ENCODE results near the gene KRT80.

The KRT80 gene

GRCh38 chr12:52210186-52210924 is 18.5 kb upstream of the KRT80 start:
- no peak for DNase-seq

DNA sequence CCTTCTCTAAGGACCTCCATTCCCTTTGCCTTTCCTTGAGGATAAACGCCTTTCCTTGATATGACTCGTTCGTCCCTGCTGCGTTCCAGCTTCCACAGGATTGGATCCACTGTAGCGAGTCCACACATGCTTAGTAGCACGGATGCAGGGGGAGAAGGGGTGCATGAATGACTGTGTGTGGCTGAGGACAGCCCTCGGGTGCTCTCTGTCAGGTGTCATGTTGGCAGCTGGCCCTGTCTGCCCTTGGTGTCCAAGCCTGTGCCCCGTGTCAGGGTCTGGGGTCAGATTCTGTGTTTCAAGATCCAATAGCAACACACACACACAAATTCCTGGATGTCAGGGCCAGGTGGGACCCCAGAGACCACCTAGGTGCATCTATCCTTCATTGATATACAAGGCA is 17.5 kb upstream of the KRT80 start:
- DNase-seq = no peak

- DNase-seq = no peak
These were observed 16.8 kb upstream of the KRT80 start for GRCh38 chr12:52208424-52209165.

DNA sequence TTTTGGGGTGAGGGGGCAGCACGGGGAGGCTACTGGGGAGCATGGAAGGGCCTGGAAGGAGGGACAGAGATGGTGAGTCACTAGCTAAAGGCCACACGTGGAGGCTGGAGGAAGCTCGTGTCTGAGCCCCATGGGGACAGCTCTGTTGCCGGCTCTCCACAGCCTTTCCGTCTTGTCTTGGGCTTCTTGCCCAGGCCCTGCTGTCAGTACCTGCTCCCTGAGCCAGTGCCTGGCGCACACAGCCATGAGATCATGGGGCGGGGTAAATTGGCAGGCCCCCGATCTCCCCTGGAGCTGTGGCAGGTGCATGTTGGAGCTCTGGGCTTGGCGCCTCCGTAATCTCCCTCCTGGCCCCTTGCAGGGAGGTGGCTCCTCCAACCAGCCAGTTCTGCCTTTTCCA is 16.1 kb upstream of the KRT80 start:
- no peak for DNase-seq

DNA sequence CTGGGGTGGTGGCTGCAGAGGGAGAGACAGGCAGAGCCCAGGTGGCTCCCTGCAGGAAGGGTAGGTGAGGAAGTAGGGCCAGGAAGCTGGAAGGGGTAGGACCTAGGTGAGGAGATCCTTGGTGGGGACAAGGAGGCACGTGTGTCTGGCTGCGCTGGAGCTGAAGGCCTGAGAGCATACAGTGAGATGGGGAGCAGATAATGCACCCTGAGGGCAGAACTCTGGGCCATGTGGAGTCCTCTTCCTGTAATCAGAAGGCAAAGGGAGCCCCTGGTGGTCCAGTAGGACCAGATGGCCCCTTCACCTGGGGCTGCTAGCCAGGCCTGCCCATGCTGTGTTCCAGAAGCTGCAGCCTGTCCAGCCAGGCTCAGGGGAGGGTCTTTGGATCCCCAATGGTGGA is 15.3 kb upstream of the KRT80 start:
- no peak for DNase-seq

- no peak for DNase-seq
These were observed 14.7 kb upstream of the KRT80 start for GRCh38 chr12:52206304-52207040.

GRCh38 chr12:52205612-52206303 is 13.9 kb upstream of the KRT80 start:
- no peak for DNase-seq

- DNase-seq = no peak
These were observed 13.2 kb upstream of the KRT80 start for GRCh38 chr12:52204931-52205505.

DNA sequence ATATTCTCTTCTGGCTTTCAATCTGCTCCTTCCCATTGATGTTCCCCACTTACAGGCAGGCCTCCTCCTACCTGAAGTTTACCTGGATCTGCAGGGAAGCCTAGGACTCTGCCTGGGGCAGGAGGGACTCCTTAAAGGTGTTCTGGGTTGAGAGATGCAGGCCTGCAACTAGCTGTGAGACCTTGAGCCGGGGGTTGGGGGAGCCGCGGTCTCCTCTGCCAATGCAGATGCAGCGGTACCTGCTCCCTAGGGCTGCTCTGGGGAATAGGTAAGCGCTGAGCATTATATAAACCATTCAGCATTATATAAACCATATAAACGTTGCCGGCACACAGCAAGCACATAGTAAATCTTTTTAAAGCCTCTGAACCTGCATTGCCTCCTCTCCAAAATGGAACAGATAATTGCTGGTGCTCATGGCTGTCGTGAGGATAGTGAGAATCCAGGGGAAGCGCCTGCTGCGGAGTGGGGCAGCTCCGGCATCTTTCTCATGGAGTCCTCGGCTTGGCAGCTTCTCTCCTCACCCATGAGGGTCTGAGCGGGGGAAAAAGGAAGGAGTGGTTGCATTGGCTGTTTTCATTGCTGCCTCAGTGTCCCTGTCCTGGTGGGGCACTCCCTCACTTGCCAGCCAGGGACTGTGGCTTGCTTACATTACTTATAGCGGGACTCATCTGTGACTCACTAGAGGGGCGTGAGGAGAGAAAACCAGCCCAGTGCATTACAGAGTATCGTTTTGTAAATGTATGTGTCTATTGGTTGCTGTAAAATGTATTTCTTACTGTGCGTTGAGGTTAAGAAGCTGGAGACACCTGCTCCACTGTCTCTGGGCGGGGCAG is 12.5 kb upstream of the KRT80 start:
- DNase-seq = no peak

DNA sequence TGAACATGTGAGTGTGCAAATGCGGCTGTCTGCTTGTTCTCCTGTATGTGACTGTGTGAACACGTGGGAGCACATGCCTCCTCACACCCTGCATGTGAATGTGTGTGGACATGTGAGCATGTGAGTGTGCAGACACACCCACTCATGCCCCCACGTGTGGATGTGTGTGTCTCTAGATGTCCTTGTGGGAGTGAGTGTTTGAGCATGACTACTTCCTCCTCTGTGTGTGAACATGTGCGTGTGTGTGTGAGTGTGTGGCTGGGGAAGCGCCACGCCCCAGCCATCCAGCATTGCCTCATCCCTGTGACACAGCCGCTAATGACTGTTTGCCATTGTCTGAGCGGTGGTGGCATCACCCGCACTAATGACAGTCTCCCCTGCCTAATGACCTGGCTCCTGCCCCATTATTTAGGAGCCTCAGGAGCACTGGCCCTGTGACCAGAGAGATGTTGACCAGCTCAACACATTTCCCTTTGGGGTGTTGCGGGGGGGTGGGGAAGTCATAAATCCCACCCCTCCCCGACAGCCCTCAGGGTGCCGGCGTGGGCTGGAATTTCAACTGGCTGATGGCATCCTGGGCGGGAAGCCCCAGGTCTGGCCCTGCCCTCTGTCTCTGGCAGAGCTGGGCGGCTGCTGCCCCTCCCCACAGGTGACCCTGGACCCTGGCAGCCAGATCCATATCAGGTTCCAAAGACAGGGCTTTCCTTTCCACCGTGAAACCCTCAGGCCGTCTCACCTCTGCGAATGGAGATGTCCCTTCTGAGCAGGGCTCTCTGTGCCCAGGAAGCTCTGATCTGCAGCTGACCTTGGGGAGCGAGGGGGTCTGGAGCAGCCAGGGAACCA is 11.5 kb upstream of the KRT80 start:
- peak in 1 of 2 donors; percentile 15 for DNase-seq

DNA sequence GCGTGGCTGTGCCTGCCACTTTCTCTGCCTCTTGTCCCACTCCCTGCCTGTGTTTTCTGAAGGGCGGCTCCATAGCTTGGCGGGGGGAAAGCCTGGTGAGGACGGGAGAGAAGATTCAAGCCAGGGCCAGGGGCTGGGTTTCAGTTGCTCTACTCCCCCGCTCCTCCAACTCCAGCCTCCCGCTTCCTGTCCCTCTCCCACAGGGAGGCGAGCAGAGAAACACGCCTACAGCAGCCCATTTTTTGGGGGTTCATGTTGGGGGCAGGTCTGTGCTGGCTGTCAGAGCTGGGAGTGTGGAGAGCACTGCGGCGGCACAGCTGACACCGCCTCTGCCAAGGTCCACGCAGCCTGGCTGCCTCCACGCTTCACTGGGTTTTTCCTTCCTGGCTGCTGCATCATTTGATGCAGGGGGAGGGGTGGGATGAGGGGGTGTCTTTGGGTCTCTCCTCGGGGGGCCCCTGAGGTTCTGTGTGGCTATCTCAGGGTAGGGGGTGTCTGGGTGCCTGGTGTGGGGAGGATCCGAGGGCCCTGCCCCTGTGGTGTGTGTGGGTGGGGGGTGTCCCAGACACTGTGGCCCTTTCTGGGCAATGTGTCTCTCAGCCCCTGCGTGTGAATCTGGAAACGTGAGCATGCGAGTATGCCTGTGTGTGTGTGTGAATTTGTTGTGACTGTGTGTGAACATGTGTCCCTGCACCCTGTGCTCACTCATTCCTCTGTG is 10.7 kb upstream of the KRT80 start:
- DNase-seq = no peak

DNA sequence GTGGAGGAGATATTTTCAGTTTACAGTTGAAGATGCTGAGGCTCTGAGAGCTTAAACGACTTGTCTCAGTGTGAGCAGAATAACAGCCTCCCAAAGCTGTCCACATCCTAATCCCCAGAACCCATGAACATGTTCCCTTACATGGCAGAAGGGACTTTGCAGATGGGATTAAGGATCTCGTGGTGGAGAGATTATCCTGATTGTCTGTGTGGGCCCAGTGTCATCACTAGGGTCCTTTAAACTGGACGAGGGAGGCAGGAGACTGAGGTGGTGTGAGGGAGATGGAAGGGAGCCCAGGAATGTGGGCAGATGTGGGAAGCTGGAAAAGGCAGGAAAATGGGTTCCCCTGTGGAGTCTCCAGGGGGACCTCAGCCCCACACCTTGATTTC is 9.6 kb upstream of the KRT80 start:
- no peak for DNase-seq

DNA sequence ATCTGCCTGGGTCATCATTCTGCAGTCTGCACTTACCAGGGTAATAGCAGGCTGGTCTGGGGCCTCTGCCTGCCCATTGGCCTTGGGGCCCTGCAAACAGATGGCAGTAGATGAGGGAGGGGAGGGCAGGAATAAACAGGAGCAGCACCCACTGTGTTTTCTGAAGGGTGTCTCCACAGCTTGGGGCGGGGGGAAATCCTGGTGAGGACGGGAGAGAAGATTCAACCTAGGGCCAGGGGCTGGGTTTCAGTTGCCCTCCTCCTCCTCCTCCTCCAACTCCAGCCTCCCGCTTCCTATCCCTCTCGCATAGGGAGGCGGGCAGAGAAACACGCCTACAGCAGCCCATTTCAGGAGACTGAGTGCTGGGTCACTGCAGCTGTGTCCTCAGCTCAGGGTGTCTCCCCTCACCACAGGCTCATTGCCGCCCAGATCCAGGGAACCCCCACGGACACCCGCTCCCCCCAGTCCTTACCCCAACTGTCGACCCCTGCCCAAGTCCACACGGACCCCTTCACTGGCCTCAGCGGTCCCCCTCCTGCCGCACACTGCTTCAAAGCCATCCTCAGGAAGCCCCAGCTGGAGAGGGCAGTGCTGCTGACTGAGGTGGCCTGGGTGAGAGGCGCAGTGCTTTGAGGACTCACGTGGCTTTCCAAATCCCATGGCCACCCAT is 9.1 kb upstream of the KRT80 start:
- no peak for DNase-seq

GRCh38 chr12:52200086-52200780 is 8.4 kb upstream of the KRT80 start:
- DNase-seq = no peak

GRCh38 chr12:52199294-52199919 is 7.6 kb upstream of the KRT80 start:
- no peak for DNase-seq

GRCh38 chr12:52198454-52199215 is 6.8 kb upstream of the KRT80 start:
- no peak for DNase-seq

DNA sequence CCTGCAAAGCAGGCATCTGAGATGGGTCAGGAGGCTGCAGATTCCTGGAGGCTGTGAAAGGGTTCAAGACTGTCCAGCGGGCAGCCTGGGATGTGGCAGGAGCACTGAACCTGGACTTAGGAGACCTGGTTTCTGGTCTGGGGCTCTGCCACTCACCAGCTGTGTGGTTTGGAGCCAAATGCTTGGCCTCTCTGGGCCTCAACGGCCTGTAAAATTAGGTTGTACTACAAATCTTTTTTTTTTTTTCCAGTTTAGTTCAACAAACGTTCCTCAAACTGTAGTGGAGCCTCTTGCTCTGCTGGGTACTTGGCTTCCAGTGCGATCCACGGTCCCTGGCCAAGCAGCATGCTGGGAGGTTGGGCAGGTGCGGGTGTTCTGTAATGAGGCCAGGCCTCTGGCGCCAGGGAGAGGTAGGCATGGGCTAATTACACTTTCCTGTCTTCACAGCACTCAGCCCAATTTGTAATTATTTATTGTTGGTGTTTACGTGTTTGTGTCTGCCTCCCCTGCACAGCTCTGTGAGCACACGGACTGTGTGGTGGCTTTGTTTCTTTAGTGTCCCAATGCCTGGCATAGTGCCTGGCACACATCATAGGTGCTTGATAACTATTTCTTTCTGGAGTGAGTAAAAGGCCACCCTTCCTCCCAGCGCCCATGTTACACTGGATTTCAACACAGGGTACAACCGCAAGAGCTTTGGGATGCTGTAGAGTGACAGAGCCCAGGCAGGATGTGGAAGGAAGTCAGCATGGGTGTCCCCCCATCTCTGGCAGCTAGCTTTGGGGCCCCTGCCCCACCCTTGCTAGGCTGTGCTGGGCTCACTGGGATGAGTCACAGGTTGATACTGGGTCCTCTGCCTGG is 5.8 kb upstream of the KRT80 start:
- DNase-seq = no peak
